SK-N-SH treated with all-trans-retinoic acid at 6 μM for 48 hours (cell line): ENCODE results near the gene PCDH15.

ENCODE experiments used
- ATAC-seq: fragments of 200-7000 bp; cut with Tn5 transposase; 3 replicates; pipeline ENCODE4 v1.9.1; 2020; ENCODE audit warnings: mild to moderate bottlenecking, moderate library complexity
- ARNTL ChIP-seq: fragments of 450-650 bp; formaldehyde crosslinking; IDR thresholded peaks from 2 replicates; pipeline ENCODE4 v1.5.0; 2020; ENCODE audit warnings: low read depth, mild to moderate bottlenecking, moderate library complexity, borderline replicate concordance
- BACH2 ChIP-seq: fragments of 250-450 bp; sonication (Bioruptor Pico); IDR thresholded peaks from 2 replicates; pipeline ENCODE4 v1.9.0; 2021; ENCODE audit warnings: mild to moderate bottlenecking, borderline replicate concordance
- ESRRG ChIP-seq: fragments of 250-450 bp; sonication (Bioruptor Pico); IDR thresholded peaks from 2 replicates; pipeline ENCODE4 v1.6.1; 2021; ENCODE audit warnings: mild to moderate bottlenecking
- GLIS3 ChIP-seq: fragments of 250-450 bp; sonication (Bioruptor Pico); IDR thresholded peaks from 2 replicates; pipeline ENCODE4 v1.5.0; 2020; ENCODE audit warnings: mild to moderate bottlenecking, moderate library complexity
- OSR1 ChIP-seq: fragments of 250-450 bp; sonication (Bioruptor Pico); IDR thresholded peaks from 2 replicates; pipeline ENCODE4 v1.8.0; 2022; ENCODE audit warnings: moderate library complexity, mild to moderate bottlenecking, inconsistent platforms
- PATZ1 ChIP-seq: fragments of 250-450 bp; sonication (Bioruptor Pico); IDR thresholded peaks from 2 replicates; pipeline ENCODE4 v1.8.0; 2020; ENCODE audit warnings: mild to moderate bottlenecking, moderate library complexity, borderline replicate concordance
- PPARA ChIP-seq: fragments of 250-450 bp; sonication (Bioruptor Pico); IDR thresholded peaks from 2 replicates; pipeline ENCODE4 v1.5.0; 2020; ENCODE audit warnings: mild to moderate bottlenecking, borderline replicate concordance
- RARB ChIP-seq: fragments of 250-450 bp; sonication (Bioruptor Pico); IDR thresholded peaks from 2 replicates; pipeline ENCODE4 v1.8.0; 2021; ENCODE audit warnings: mild to moderate bottlenecking, moderate library complexity
- SNAI2 ChIP-seq: fragments of 250-450 bp; sonication (Bioruptor Pico); IDR thresholded peaks from 2 replicates; pipeline ENCODE4 v1.5.0; 2020; ENCODE audit warnings: mild to moderate bottlenecking, moderate library complexity
- TCF4 ChIP-seq: fragments of 250-450 bp; sonication (Bioruptor Pico); IDR thresholded peaks from 2 replicates; pipeline ENCODE4 v1.8.0; 2021; ENCODE audit warnings: mild to moderate bottlenecking, moderate library complexity, borderline replicate concordance
- TOX ChIP-seq: fragments of 250-450 bp; sonication (Bioruptor Pico); IDR thresholded peaks from 2 replicates; pipeline ENCODE4 v1.8.0; 2021; ENCODE audit warnings: mild to moderate bottlenecking, moderate library complexity, borderline replicate concordance
- ZC3H10 ChIP-seq: fragments of 250-450 bp; sonication (Bioruptor Pico); IDR thresholded peaks from 2 replicates; pipeline ENCODE4 v1.5.1; 2021; ENCODE audit warnings: mild to moderate bottlenecking, moderate library complexity
- ZFP3 ChIP-seq: fragments of 250-450 bp; sonication (Bioruptor Pico); IDR thresholded peaks from 2 replicates; pipeline ENCODE4 v1.5.0; 2020; ENCODE audit warnings: mild to moderate bottlenecking, moderate library complexity
- ZFP30 ChIP-seq: fragments of 450-650 bp; formaldehyde crosslinking; IDR thresholded peaks from 2 replicates; pipeline ENCODE4 v1.5.0; 2022; ENCODE audit warnings: mild to moderate bottlenecking, moderate library complexity
- ZNF565 ChIP-seq: fragments of 450-650 bp; formaldehyde crosslinking; conservative IDR thresholded peaks from 2 replicates; pipeline ENCODE4 v1.5.0; 2020; ENCODE audit warnings: low read depth, mild to moderate bottlenecking, moderate library complexity
- ZNF70 ChIP-seq: fragments of 450-650 bp; formaldehyde crosslinking; IDR thresholded peaks from 2 replicates; pipeline ENCODE4 v1.5.0; 2020; ENCODE audit warnings: mild to moderate bottlenecking, moderate library complexity
- ZNF8 ChIP-seq: fragments of 450-650 bp; formaldehyde crosslinking; IDR thresholded peaks from 2 replicates; pipeline ENCODE4 v1.5.0; 2020; ENCODE audit warnings: mild to moderate bottlenecking, moderate library complexity
- TF ChIP-seq, protein P1 (sequence below): fragments of 250-450 bp; sonication (Bioruptor Pico); IDR thresholded peaks from 2 replicates; pipeline ENCODE4 v1.5.1; 2021; ENCODE audit warnings: mild to moderate bottlenecking, moderate library complexity
- TF ChIP-seq, protein P2 (sequence below): fragments of 250-450 bp; sonication (Bioruptor Pico); IDR thresholded peaks from 2 replicates; pipeline ENCODE4 v1.5.1; 2020; ENCODE audit warnings: low read depth, mild to moderate bottlenecking, moderate library complexity
- TF ChIP-seq, protein P3 (sequence below): fragments of 250-450 bp; sonication (Bioruptor Pico); IDR thresholded peaks from 2 replicates; pipeline ENCODE4 v1.8.0; 2021; ENCODE audit warnings: low read depth, mild to moderate bottlenecking, moderate library complexity, borderline replicate concordance
- TF ChIP-seq, protein P4 (sequence below): fragments of 250-450 bp; sonication (Bioruptor Pico); IDR thresholded peaks from 2 replicates; pipeline ENCODE4 v1.5.0; 2020; ENCODE audit warnings: mild to moderate bottlenecking, moderate library complexity

PCDH15 gene

DNA sequence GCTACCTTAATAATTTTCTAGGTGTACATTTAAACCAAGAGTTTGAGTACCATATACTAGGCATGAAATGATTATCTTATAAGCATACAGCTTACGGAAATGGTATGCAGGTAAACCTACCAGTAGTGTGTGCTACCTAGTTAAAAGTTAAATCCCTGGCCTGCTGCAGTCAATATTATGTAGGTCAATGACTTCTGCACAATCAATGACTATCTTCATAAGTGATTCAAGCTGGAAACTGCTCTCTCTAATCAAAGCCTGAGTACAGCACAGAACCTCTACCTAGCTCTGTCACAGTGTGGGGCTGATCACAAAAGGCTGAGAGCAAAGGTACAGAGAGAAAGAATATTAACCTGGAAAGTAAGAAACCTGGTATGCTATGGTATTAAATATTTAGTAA lies 733.7 kb downstream of the PCDH15 start:
- ATAC-seq = no peak

DNA sequence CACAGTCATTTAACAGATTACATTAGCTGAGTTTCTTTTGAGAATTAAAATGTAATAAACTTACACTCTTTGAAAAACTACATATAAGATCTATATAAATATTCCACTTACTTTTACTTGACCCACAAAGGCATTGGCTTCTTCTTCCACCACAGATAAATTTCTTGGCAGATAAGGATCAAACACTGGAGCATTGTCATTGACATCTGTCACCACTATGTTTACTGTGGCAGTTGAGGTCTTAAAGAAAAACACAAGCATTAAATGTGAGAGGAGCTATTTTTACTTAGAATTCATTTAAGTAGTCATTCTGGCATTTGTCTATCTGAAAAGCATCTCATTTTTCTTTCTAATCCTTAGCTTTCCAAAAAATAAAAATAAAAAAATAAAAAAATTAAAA lies 734.4 kb downstream of the PCDH15 start:
- ATAC-seq = no peak
- TF ChIP-seq, protein P1, sequence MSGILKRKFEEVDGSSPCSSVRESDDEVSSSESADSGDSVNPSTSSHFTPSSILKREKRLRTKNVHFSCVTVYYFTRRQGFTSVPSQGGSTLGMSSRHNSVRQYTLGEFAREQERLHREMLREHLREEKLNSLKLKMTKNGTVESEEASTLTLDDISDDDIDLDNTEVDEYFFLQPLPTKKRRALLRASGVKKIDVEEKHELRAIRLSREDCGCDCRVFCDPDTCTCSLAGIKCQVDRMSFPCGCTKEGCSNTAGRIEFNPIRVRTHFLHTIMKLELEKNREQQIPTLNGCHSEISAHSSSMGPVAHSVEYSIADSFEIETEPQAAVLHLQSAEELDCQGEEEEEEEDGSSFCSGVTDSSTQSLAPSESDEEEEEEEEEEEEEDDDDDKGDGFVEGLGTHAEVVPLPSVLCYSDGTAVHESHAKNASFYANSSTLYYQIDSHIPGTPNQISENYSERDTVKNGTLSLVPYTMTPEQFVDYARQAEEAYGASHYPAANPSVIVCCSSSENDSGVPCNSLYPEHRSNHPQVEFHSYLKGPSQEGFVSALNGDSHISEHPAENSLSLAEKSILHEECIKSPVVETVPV (CRISPR knock-in tag) = no peak
- TF ChIP-seq ARNTL (CRISPR knock-in tag) (no peak), ZC3H10 (no peak), ZFP30 (CRISPR knock-in tag) (no peak), ZNF8 (CRISPR knock-in tag) (no peak), ZFP3 (CRISPR knock-in tag) (no peak)
- TF ChIP-seq, protein P2, sequence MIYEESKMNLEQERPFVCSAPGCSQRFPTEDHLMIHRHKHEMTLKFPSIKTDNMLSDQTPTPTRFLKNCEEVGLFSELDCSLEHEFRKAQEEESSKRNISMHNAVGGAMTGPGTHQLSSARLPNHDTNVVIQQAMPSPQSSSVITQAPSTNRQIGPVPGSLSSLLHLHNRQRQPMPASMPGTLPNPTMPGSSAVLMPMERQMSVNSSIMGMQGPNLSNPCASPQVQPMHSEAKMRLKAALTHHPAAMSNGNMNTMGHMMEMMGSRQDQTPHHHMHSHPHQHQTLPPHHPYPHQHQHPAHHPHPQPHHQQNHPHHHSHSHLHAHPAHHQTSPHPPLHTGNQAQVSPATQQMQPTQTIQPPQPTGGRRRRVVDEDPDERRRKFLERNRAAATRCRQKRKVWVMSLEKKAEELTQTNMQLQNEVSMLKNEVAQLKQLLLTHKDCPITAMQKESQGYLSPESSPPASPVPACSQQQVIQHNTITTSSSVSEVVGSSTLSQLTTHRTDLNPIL (CRISPR knock-in tag) = no peak

More for the DNA sequence above, 733.7 kb downstream of the PCDH15 start:
- TF ChIP-seq PATZ1 (CRISPR knock-in tag) (no peak), ZNF70 (CRISPR knock-in tag) (no peak), ZFP3 (CRISPR knock-in tag) (no peak), RARB (CRISPR knock-in tag) (no peak), GLIS3 (CRISPR knock-in tag) (no peak), TCF4 (no peak), ZNF565 (CRISPR knock-in tag) (no peak), ZC3H10 (no peak), SNAI2 (CRISPR knock-in tag) (no peak), ZNF8 (CRISPR knock-in tag) (no peak), ESRRG (CRISPR knock-in tag) (no peak), ZFP30 (CRISPR knock-in tag) (no peak), BACH2 (CRISPR knock-in tag) (no peak), OSR1 (no peak), TOX (no peak), PPARA (no peak)
- TF ChIP-seq, protein P2 (CRISPR knock-in tag) = no peak
- TF ChIP-seq, protein P3, sequence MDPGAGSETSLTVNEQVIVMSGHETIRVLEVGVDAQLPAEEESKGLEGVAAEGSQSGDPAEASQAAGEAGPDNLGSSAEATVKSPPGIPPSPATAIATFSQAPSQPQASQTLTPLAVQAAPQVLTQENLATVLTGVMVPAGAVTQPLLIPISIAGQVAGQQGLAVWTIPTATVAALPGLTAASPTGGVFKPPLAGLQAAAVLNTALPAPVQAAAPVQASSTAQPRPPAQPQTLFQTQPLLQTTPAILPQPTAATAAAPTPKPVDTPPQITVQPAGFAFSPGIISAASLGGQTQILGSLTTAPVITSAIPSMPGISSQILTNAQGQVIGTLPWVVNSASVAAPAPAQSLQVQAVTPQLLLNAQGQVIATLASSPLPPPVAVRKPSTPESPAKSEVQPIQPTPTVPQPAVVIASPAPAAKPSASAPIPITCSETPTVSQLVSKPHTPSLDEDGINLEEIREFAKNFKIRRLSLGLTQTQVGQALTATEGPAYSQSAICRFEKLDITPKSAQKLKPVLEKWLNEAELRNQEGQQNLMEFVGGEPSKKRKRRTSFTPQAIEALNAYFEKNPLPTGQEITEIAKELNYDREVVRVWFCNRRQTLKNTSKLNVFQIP = no peak
- TF ChIP-seq, protein P4, sequence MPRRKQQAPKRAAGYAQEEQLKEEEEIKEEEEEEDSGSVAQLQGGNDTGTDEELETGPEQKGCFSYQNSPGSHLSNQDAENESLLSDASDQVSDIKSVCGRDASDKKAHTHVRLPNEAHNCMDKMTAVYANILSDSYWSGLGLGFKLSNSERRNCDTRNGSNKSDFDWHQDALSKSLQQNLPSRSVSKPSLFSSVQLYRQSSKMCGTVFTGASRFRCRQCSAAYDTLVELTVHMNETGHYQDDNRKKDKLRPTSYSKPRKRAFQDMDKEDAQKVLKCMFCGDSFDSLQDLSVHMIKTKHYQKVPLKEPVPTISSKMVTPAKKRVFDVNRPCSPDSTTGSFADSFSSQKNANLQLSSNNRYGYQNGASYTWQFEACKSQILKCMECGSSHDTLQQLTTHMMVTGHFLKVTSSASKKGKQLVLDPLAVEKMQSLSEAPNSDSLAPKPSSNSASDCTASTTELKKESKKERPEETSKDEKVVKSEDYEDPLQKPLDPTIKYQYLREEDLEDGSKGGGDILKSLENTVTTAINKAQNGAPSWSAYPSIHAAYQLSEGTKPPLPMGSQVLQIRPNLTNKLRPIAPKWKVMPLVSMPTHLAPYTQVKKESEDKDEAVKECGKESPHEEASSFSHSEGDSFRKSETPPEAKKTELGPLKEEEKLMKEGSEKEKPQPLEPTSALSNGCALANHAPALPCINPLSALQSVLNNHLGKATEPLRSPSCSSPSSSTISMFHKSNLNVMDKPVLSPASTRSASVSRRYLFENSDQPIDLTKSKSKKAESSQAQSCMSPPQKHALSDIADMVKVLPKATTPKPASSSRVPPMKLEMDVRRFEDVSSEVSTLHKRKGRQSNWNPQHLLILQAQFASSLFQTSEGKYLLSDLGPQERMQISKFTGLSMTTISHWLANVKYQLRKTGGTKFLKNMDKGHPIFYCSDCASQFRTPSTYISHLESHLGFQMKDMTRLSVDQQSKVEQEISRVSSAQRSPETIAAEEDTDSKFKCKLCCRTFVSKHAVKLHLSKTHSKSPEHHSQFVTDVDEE (CRISPR knock-in tag) = no peak
- TF ChIP-seq, protein P1 (CRISPR knock-in tag) = no peak
